CD14-positive monocyte (primary cell): ENCODE results near the gene ULK2. TPM values are rescaled to one million over a fixed set of nuclear protein-coding genes. Genes with fewer than 3 reads are reported as not detected.

Experiments used
- DNase-seq, 3 donors: peaks; one replicate each; pipeline ENCODE4 v3.0.0-alpha.2; 2011 to 2022
- H2AFZ ChIP-seq: 2 replicates; pipeline ENCODE4 v1.6.0; 2012; ENCODE audit warnings: mild to moderate bottlenecking, low read depth, low read length, inconsistent platforms; ENCODE audit not compliant: insufficient read depth, poor library complexity, severe bottlenecking
- H3K27ac ChIP-seq, 2 donors: 1 replicate in 1 of 2; 2 replicates in 1 of 2; pipeline ENCODE4 v1.5.1; 2012 to 2013; ENCODE audit warnings: low read length in 2 of 2, control low read depth in 1 of 2, inconsistent platforms in 1 of 2, low read depth in 1 of 2, mild to moderate bottlenecking in 1 of 2
- H3K27me3 ChIP-seq, 2 donors: one replicate each; pipeline versions ENCODE4 v1.6.0 to v1.6.1; 2011 to 2013; ENCODE audit warnings: low read length in 2 of 2; ENCODE audit not compliant: control insufficient read depth in 2 of 2, insufficient read depth in 2 of 2
- H3K36me3 ChIP-seq, 2 donors: replicated peaks in 1 of 2; 1 replicate in 1 of 2; 2 replicates in 1 of 2; pipeline versions ENCODE4 v1.5.1 to v1.6.1; 2012 to 2013; ENCODE audit warnings: low read length in 2 of 2, control low read depth in 1 of 2, inconsistent platforms in 1 of 2, mild to moderate bottlenecking in 1 of 2; ENCODE audit not compliant: insufficient read depth in 2 of 2, control insufficient read depth in 1 of 2
- H3K4me1 ChIP-seq, 2 donors: 1 replicate in 1 of 2; 2 replicates in 1 of 2; pipeline versions ENCODE4 v1.5.1 to v1.6.1; 2012 to 2013; ENCODE audit warnings: low read length in 2 of 2, control low read depth in 1 of 2, inconsistent platforms in 1 of 2, mild to moderate bottlenecking in 1 of 2, moderate library complexity in 1 of 2; ENCODE audit not compliant: insufficient read depth in 2 of 2, control insufficient read depth in 1 of 2
- H3K4me2 ChIP-seq: replicated peaks from 2 replicates; pipeline ENCODE3; 2012; ENCODE audit warnings: low read length, moderate library complexity, mild to moderate bottlenecking; ENCODE audit not compliant: poor library complexity, severe bottlenecking; ENCODE audit errors: extremely low read depth
- H3K4me3 ChIP-seq, 3 experiments: fragments of 200-600 bp in 1 of 3; sonication (generic) in 1 of 3; replicated peaks in 1 of 3; 1 replicate in 2 of 3; 2 replicates in 1 of 3; pipeline ENCODE4 v1.5.1; 2011 to 2013; ENCODE audit warnings: low read length in 3 of 3, mild to moderate bottlenecking in 3 of 3, control low read depth in 2 of 3, low read depth in 2 of 3, inconsistent platforms in 1 of 3, moderate library complexity in 1 of 3
- H3K79me2 ChIP-seq: 2 replicates; pipeline ENCODE4 v1.6.0; 2012; ENCODE audit warnings: mild to moderate bottlenecking, control low read depth, inconsistent platforms, low read length, moderate library complexity; ENCODE audit not compliant: insufficient read depth
- H3K9ac ChIP-seq: 2 replicates; pipeline ENCODE4 v1.6.0; 2017; ENCODE audit warnings: low read length, mild to moderate bottlenecking; ENCODE audit not compliant: insufficient read depth, poor library complexity, severe bottlenecking
- H3K9me3 ChIP-seq, 2 donors: replicated peaks in 1 of 2; 1 replicate in 1 of 2; 2 replicates in 1 of 2; pipeline versions ENCODE4 v1.5.1 to v1.6.1; 2012 to 2013; ENCODE audit warnings: low read length in 2 of 2, control low read depth in 1 of 2; ENCODE audit not compliant: control insufficient read depth in 1 of 2, insufficient read depth in 1 of 2
- H4K20me1 ChIP-seq: 2 replicates; pipeline ENCODE4 v1.6.0; 2012; ENCODE audit warnings: mild to moderate bottlenecking, low read length, control low read depth, moderate library complexity; ENCODE audit not compliant: insufficient read depth
- H3K27ac Mint-ChIP-seq, 7 donors: one replicate each; pipeline ENCODE4 v1.8.0; 2020; ENCODE audit warnings: mild to moderate bottlenecking in 7 of 7, mixed read lengths in 7 of 7, moderate library complexity in 6 of 7, inconsistent platforms in 2 of 7
- H3K27me3 Mint-ChIP-seq, 3 donors: one replicate each; pipeline ENCODE4 v1.8.0; 2021 to 2022; ENCODE audit warnings: low read depth in 3 of 3, mild to moderate bottlenecking in 3 of 3, mixed read lengths in 3 of 3, moderate library complexity in 3 of 3, inconsistent platforms in 1 of 3
- H3K36me3 Mint-ChIP-seq, 2 donors: one replicate each; pipeline ENCODE4 v1.8.0; 2020; ENCODE audit warnings: mixed read lengths in 2 of 2, inconsistent platforms in 1 of 2, mild to moderate bottlenecking in 1 of 2
- H3K4me1 Mint-ChIP-seq: one replicate; pipeline ENCODE4 v1.8.0; 2020; ENCODE audit warnings: mild to moderate bottlenecking, mixed read lengths
- H3K4me3 Mint-ChIP-seq, 2 donors: one replicate each; pipeline ENCODE4 v1.8.0; 2020; ENCODE audit warnings: mild to moderate bottlenecking in 2 of 2, mixed read lengths in 2 of 2, moderate library complexity in 1 of 2
- H3K9me3 Mint-ChIP-seq, 7 donors: one replicate each; pipeline ENCODE4 v1.8.0; 2020 to 2022; ENCODE audit warnings: mixed read lengths in 7 of 7, mild to moderate bottlenecking in 6 of 7, moderate library complexity in 6 of 7, inconsistent platforms in 2 of 7
- WGBS: methylation state at CpG from one replicate; pipeline ENCODE4 v1.1.5; 2013; ENCODE audit warnings: missing lambda C conversion rate; ENCODE audit not compliant: insufficient coverage; 5-methylcytosine and 5-hydroxymethylcytosine counted together
- intact Hi-C, 2 donors: fragments of 100-400 bp; cut with micrococcal nuclease; formaldehyde crosslinking; loops; one replicate each; pipeline versions ENCODE4 v1.15.0 to v1.15.1; 2023
- polyA plus RNA-seq, 3 donors: library from polyadenylated mRNA; depleted of rRNA in 1 of 3; unstranded in 2 of 3; stranded (reverse) in 1 of 3; fragments of 300-500 nt in 2 of 3; fragments of >200 nt in 1 of 3; fragmentation: Illumina TruSeq in 2 of 3; gene quantifications; 1 replicate in 2 of 3; 2 replicates in 1 of 3; pipeline ENCODE4 v1.2.3, GENCODE V29; 2012 to 2021
- TF ChIP-seq, protein P1 (sequence below): fragments of 200-600 bp; IDR thresholded peaks from one replicate; pipeline ENCODE4 v1.8.0; 2022; ENCODE audit warnings: antibody characterized with exemption, mild to moderate bottlenecking

Gene ULK2
- polyA plus RNA-seq, 3 donors, result 8.5 to 27.2 (median 12.3) TPM

DNA sequence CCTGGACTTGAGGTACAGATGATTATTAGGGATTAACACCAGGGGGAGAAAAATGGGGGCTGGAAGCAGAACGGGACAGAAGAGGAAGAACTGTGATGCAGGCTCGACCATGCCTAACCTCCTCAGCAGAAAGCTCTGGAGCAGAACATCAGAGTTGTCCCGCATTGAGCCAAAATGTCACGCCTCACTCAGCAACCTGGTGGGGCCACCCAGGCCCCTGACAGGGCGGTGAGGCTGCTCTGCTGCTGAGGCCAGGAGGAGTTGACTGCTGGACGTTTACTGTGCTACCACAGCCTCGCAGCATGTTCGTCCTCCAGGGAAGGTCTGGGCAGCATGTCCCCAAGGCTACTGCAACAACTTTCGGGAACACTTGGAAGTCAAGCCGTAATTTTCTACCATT, 6.5 kb upstream of the ULK2 start:
- no peak overlapping the region for H3K4me3 ChIP-seq
- H3K36me3 Mint-ChIP-seq, result no peaks in the 10 kb centered on the region
- H3K27ac ChIP-seq, result no peak overlapping the region
- no peak overlapping the region for H3K9ac ChIP-seq
- no peaks in the 10 kb centered on the region for H3K27me3 ChIP-seq
- no peak for DNase-seq
- peak overlapping the region in 1 of 7 donors; percentile 36 for H3K27ac Mint-ChIP-seq
- H3K27me3 Mint-ChIP-seq, result peaks cover 0 to 3% (median 2%) of the 10 kb centered on the region in 3 donors
- H3K9me3 ChIP-seq, result no peaks in the 10 kb centered on the region
- peaks cover 58 to 61% of the 10 kb centered on the region in 2 donors for H3K4me1 ChIP-seq
- no peak overlapping the region for H2AFZ ChIP-seq
- H3K36me3 ChIP-seq, result no peaks in the 10 kb centered on the region
- intact Hi-C loops, result no loop called here
- no peaks in the 10 kb centered on the region for H3K79me2 ChIP-seq
- H3K9me3 Mint-ChIP-seq, result no peaks in the 10 kb centered on the region
- WGBS, result 94% methylated on average over 7 of the region's 10 CpGs
- no peaks in the 10 kb centered on the region for H4K20me1 ChIP-seq
- no peak overlapping the region for H3K4me2 ChIP-seq
- H3K4me3 Mint-ChIP-seq, result no peak overlapping the region
- H3K4me1 Mint-ChIP-seq, result peaks cover 59% of the 10 kb centered on the region
- TF ChIP-seq, protein P1, sequence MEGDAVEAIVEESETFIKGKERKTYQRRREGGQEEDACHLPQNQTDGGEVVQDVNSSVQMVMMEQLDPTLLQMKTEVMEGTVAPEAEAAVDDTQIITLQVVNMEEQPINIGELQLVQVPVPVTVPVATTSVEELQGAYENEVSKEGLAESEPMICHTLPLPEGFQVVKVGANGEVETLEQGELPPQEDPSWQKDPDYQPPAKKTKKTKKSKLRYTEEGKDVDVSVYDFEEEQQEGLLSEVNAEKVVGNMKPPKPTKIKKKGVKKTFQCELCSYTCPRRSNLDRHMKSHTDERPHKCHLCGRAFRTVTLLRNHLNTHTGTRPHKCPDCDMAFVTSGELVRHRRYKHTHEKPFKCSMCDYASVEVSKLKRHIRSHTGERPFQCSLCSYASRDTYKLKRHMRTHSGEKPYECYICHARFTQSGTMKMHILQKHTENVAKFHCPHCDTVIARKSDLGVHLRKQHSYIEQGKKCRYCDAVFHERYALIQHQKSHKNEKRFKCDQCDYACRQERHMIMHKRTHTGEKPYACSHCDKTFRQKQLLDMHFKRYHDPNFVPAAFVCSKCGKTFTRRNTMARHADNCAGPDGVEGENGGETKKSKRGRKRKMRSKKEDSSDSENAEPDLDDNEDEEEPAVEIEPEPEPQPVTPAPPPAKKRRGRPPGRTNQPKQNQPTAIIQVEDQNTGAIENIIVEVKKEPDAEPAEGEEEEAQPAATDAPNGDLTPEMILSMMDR, result no peak

GRCh38 chr17:19873346-19873745, 5.6 kb upstream of the ULK2 start:
- Mint-ChIP-seq H3K27me3 (peaks cover 0 to 2% (median 0%) of the 10 kb centered on the region in 3 donors), H3K27ac (peak overlapping the region; percentile 28 to 76 (median 48)), H3K4me3 (no peak overlapping the region), H3K9me3 (no peaks in the 10 kb centered on the region), H3K4me1 (peaks cover 57% of the 10 kb centered on the region), H3K36me3 (no peaks in the 10 kb centered on the region)
- no peaks in the 10 kb centered on the region for H3K9me3 ChIP-seq
- H3K4me2 ChIP-seq, result no peak overlapping the region
- H4K20me1 ChIP-seq, result no peaks in the 10 kb centered on the region
- TF ChIP-seq, protein P1, result no peak
- no peaks in the 10 kb centered on the region for H3K36me3 ChIP-seq
- peak overlapping the region in 1 of 2 donors; percentile 40 for H3K27ac ChIP-seq
- no peaks in the 10 kb centered on the region for H3K27me3 ChIP-seq
- H3K79me2 ChIP-seq, result no peaks in the 10 kb centered on the region
- H3K9ac ChIP-seq, result no peak overlapping the region
- intact Hi-C loops, result no loop called here
- peaks cover 57 to 58% of the 10 kb centered on the region in 2 donors for H3K4me1 ChIP-seq
- peak; percentile 33 to 62 (median 54) for DNase-seq
- no CpG with 5 or more reads among the region's 3 CpGs for WGBS
- H3K4me3 ChIP-seq, result peak overlapping the region in 1 of 3 experiments; percentile 2
- peak overlapping the region; percentile 63 for H2AFZ ChIP-seq
